GM18868 (cell line): Measurements from ENCODE around the gene TSPEAR.
"Not testable (repeated sequence)": the region's sequence is repeated elsewhere in the genome, so short reads cannot be mapped to it uniquely, and the experiment has no call there.

Experiments
- ATAC-seq: cut with Tn5 transposase; IDR thresholded peaks from one replicate; pipeline ENCODE4 v1.9.1; 2021; ENCODE audit warnings: mild to moderate bottlenecking, moderate library complexity; ENCODE audit not compliant: unreplicated experiment

Gene TSPEAR

GRCh38 chr21:44593598-44594405 is 117.6 kb downstream of the TSPEAR start:
- no peak for ATAC-seq

DNA sequence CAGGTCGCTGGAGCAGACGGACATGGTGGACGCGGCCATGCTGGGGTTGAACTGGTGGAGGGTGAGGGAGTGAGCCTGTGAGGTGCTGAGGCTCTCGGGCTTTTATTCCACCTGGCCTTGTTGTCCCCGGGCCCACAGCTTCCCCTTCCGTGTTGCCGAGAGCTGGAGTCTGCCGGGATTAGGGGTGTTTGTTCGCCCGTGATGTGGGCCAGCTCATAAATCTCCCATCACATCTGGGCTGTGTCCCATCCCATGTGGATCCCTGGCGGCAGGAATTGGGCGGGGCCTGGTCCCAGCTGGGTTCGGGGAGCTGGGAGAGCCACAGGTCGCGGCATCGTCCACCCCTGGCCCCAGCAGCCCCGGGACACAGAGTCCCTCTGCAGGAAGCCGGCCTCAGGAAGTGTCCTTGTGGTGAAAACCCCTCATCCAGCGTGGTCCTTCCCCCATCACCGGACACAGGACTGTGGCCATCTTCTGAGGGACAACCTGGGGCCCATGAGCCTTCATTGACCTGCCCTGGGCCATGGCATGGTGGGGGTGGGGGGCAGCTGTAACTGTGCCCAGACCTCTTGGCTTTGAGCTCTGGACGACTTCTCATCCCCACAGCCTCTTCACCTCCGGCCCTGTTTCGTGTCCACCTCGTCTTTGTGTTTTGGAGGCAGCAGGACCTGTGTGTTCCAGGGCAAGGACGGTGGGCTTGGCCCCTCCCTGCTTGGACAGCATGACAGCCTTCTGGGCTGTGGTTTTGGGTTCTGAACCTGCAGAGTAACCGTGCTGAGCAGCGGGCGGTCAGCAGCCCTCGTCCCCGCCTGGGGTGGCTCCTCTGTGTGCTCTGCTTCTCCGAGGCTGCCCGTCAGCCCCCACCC is 118.7 kb downstream of the TSPEAR start, which contains the start of gene KRTAP10-6:
TSS of gene KRTAP10-6 (minus strand) at position 60 of the 866 bp plus-strand sequence. CDS start at position 39, 21 bp downstream.
- ATAC-seq, result no peak

DNA sequence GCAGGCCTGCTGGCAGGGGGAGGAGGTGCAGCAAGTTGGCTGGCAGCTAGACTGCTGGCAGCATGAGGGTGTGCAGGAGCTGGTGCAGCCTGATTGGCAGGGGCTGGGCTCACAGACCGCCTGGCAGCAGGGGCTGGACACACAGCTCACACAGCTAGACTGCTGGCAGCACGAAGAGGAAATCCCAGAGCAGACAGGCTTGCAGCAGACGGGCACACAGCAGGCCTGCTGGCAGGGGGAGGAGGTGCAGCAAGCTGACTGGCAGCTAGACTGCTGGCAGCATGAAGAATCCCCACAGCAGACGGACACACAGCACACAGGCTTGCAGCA is 119.6 kb downstream of the TSPEAR start:
- ATAC-seq, result not testable (repeated sequence)

GRCh38 chr21:44590897-44591800 is 120.2 kb downstream of the TSPEAR start:
- ATAC-seq, result not testable (repeated sequence)

- ATAC-seq, result no peak
Observed at GRCh38 chr21:44590311-44590721, 121.1 kb downstream of the TSPEAR start.

GRCh38 chr21:44589586-44590305 is 121.6 kb downstream of the TSPEAR start:
- ATAC-seq, result no peak

GRCh38 chr21:44589094-44589493 is 122.3 kb downstream of the TSPEAR start:
- ATAC-seq, result no peak

DNA sequence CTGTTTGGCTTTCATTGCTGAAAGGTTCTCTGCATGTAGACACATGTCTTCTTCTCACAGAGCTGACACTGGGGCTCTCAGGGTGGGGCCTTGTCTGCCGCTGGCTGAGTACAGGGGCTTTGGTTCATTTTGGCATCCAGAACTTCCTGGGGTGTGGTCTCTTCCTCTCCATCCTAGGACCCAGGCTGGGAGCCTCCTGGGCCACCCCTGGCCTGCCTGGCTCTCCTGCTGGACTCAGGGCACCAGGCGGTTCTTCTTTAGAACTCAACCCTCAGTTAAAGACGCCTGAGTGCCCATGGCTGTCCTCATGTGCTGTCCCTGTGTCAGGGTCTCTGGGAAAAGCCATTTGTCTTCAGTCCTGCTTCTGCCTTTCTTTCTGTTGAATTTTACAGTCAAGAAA is 125.5 kb downstream of the TSPEAR start:
- no peak for ATAC-seq

DNA sequence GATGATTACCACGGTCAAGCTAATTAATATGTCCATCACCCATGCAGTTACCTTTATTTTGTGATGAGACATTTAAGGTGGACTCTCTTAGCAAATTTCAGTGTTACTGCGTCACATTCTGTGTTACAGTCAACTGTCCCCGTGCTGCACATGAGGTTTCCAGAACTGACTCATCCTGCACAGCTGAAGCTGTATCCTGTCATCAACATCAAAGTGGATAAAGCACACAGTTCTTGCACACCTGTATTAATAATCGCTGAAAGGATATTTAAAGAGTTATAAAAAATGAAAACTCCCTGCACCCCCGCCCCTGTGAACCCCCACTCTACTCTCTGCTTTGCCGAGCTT is 127.6 kb downstream of the TSPEAR start:
- no peak for ATAC-seq

DNA sequence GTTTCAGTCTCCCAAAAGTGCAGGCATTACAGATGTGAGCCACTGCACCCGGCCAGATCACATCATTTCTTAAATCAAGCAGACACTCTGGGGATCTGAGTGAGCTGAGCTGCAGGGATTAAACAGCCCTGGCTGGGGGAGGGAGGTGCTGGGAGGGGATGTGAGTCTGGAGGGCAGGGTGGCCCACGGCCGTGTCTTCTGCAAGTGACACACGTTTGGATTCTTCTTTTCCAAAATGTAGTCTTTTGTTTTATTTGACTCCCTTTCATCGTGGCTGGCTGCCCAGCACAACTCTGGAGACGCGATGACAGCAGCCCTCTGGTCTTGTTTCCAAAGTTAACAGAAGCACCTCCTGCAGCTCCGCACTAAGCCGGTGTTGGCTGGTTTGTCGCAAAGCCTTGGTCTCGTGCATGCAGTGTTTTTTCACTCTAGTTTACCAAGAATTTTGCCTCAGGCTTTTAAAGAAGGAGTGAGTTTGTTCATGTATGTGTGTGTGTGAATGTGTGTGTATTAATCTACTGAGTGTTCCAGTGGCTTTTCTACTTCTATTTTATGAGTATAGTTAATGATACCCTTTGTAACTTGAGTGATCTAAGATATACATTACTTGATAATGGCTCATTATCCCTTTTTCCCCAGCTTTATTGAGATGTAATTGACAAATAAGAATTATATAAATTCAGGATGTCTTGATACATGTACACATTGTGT is 128.1 kb downstream of the TSPEAR start:
- no peak for ATAC-seq

DNA sequence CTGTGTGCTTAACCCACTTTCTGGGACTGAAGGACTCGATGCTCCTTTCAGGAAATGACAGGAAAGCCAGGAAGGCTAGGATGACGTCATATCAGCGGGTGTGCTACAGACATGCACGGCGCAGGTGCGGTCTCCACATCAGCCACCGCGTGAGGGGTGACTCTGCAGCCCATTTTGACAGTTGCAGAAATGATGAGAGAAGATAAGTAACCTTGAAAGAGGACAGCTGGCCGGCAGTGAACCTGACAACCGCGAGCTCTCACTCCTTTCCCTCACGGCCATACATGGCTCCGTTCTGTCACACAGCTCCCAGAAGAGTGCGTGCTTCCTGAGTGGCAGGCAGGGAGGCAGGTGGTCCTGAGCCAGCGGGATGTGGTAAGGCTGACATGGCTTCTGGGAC is 129.3 kb downstream of the TSPEAR start:
- no peak for ATAC-seq

DNA sequence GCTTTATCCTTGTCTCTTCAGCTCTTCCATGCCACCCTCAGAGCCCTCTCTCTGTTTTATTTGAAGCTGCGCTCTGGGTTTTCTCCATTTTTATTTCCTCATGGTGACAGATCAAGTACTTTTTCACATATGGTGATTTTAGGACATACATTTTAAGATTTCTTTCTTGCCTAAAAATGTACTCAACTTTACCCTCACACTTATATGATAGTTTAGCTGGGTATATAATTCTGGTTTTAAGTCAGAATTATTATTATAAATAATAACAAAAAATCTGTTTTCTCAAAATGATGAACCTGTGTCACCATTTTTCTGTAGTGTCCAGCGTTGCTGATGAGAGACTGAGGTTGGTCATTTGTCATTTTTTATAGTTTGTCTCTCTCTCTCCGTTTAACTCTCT is 130.2 kb downstream of the TSPEAR start:
- ATAC-seq, result no peak

DNA sequence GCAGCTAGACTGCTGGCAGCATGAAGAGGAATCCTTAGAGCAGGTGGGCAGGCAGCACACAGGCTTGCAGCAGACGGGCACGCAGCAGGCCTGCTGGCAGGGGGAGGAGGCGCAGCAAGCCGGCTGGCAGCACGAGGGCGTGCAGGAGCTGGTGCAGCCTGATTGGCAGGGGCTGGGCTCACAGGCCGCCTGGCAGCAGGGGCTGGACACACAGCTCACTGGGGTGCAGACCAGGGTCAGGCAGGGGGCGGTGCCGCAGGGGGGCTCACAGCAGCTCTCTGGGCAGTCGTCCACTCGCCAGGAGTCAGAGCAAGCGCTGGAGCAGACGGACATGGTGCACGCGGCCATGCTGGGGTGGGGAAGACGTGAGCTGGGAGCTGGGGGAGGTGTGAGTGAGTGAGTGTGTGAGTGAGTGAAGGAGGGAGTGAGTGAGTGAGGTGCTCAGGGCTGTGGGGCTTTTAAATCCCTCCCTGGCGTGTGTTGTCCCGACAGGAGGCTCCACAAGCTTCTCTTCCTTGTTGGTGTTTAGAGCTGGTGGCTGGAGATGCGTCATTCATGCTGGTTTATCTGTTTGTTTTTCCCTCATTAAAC is 131.0 kb downstream of the TSPEAR start, which contains the start of gene KRTAP10-5:
TSS of gene KRTAP10-5 (minus strand) at position 374 of the 591 bp plus-strand sequence. CDS start at position 348, 26 bp downstream.
- ATAC-seq, result not testable (repeated sequence)

DNA sequence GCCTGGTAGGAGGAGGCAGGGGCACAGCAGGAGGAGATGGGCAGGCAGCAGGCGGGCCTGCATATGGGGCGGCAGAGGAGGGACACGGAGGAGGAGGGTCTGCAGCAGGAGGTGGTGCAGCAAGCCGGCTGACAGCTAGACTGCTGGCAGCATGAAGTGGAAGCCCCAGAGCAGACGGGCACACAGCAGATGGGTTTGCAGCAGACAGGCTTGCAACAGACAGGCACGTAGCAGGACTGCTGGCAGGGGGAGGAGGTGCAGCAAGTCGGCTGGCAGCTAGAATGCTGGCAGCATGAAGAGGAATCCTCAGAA is 131.6 kb downstream of the TSPEAR start:
- ATAC-seq, result no peak

DNA sequence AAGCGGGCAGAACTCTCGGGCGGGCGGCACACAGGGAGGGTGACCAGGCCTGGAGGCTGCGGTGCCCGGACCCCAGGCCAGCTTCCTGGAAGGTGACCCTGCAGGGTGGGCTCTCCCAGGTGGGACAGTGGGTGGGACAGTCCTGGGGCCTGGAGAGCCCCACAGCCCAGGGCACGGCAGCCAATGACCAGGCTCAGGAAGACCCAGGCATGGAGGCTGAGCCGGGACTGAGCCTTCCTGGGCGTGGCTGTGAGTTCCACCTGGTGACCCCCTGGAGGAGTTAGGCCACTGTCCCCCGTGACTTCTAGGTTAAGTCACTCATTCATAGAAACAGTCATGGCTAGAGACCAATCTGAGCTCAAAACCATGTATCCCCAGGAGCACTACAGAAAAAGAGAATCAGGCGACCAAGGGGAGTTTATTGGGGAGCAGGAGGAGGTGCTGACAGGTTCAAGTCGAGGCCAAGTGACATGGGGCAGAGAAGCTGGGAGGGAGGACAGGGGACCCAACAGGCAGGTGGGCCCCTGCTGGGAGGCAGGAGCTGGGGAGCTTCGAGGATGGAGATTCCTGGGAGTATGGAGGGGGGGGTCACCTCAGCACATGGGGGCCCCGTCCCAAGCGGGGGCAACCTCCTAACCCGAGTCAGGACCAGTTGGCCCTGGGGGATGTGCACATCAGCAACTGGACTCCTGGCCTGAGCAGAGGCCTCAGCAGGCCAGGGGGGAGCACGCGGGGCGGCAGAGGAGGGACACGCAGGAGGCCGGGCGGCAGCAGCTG is 132.1 kb downstream of the TSPEAR start:
- no peak for ATAC-seq

DNA sequence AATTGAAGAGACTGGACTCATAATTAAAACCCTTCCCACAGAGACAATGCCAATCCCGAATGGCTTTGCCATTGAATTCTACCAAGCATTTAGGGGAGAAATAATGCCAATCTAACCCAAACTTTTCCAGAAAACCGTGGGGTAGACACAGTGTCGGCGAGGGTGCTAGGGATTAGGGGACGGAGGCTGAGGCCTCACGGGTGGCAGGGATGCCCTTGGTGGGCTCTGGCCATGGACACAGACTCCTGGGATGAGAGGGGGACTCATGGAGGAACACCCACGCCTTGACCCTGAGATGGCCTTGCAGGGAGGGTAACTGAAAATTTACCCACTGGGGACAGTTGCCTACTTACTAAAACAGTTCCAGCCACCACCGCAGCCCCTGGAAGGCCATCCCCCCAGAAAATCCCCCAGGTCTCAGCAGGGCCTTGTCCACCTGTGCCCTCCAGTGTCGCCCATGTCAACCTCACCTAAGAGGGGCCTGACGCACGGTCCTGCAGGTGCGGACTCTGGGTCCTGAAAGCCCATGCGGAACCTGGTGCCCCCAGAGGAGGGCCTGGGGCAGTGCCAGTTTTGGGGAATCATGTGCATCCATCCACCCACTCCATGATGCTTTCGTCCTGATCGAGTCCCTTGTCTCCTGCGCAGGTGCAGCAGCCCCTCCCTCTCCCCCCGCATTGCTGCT is 132.9 kb downstream of the TSPEAR start:
- ATAC-seq, result no peak

GRCh38 chr21:44576025-44576420 is 135.3 kb downstream of the TSPEAR start:
- no peak for ATAC-seq
